GM18526 (cell line): ENCODE data around the gene SLC22A31.

ENCODE experiments used
- POLR2A ChIP-seq: IDR thresholded peaks from 3 replicates; pipeline ENCODE4 v1.6.1; 2011; ENCODE audit not compliant: insufficient read length; ENCODE audit errors: extremely low read depth

Gene SLC22A31

GRCh38 chr16:89154390-89155183 is 45.8 kb downstream of the SLC22A31 start:
- TF ChIP-seq POLR2A, result no peak

GRCh38 chr16:89153848-89154271 is 46.5 kb downstream of the SLC22A31 start:
- no peak for TF ChIP-seq POLR2A

- TF ChIP-seq POLR2A, result no peak
Observed at GRCh38 chr16:89152831-89153700, 47.3 kb downstream of the SLC22A31 start.

GRCh38 chr16:89150981-89151380 is 49.4 kb downstream of the SLC22A31 start:
- TF ChIP-seq POLR2A, result no peak

DNA sequence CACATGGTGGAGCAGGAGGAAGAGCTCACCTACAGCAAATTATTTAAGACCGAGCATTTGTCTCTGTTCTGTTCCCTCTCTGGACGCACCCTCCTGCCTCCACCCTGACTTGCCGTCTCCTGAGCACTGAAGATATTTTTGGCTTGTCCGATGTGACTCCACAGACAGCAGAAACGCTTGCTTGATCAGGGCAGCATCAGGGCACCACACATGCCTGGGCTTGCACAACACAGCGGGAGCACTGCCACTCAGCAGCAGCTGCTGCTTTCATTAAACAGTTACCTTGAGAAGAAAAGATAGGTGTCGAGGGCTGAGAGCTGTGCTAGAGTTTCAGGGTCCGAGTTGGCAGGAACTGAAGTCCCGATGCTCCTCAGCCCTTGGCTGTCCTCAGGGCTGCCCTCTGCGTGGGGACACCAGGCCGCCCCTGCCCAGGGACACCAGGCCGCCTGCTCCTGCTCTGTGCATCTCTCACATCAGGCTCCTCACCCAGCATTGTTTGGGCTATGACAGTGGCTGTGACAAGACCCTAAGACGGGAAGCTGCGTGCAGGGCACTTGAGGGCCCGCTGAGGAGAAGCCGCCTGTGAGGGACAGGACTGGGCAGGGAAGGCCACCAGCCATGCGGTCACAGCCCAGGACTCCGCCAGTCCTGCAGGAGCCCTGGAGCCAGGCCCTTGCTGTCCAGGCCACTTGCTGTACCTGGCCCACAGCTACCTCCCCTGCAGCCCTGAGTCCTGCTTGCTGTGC is 50.1 kb downstream of the SLC22A31 start:
- TF ChIP-seq POLR2A, result no peak

- TF ChIP-seq POLR2A, result no peak
Observed at GRCh38 chr16:89149386-89149785, 51.0 kb downstream of the SLC22A31 start.

DNA sequence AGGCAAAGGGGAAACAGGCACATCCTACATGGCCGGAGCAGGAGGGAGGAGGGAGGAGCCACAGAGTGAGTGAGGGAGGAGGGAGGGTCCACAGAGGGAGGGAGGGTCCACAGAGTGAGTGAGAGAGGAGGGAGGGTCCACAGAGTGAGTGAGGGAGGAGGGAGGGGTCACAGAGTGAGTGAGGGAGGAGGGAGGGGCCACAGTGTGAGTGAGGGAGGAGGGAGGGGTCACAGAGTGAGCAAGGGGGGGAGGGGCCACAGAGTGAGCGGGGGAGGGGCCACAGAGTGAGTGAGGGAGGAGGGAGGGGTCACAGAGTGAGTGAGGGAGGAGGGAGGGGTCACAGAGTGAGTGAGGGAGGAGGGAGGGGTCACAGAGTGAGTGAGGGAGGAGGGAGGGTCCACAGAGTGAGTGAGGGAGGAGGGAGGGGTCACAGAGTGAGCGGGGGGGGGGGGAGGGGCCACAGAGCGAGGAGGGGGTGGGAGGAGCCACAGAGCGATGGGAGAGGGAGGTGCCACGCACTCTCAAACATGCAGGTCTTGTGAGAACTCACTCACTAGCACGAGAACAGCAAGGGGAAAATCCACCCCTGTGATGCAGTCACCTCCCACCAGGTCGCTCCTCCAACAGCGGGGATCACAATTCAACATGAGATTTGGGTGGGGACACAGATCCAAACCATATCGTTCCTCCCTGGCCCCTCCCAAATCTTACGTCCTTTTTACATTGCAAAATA is 53.1 kb downstream of the SLC22A31 start:
- TF ChIP-seq POLR2A, result no peak

DNA sequence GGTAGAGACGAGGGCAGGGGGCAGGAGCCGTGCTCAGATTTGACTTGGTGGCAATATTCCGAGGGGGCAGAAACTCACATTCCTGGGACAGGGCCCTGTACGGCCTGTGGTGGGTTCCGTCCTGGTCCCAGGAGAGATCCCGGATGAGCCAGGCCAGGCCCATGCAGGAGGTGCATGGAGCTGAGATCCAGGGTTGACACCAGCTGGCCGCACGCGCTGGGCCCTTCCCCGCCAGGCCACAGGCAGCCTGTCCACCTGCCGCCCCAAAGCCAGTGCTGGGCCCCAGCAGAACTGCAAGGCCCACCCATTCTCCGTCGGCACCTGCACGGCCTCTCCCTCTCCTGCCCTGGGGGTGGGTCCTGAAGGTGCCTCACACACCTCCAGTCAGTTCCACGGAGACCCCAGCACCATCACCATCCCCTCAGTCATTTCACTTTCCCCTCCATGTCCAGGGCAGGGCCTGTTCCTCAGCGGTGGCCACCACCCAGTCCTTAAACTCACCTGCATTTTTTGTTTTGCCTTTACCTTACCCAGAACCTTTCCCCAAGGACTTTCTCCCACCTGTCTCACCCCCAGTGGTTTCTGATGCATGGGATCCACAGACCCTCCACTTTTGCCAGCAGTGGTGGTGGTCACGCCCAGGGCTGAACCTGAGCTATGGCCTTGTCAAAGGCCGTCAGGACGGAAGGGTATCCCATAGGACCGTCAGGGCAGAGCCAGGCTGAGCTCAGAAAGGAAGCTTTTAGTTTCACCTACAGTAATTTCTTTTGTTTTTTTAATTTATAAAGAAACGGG is 53.9 kb downstream of the SLC22A31 start:
- TF ChIP-seq POLR2A, result no peak
